Stimulated activated CD8-positive, alpha-beta memory T cell treated with anti-CD3 and anti-CD28 coated beads, Interleukin-12 subunit alpha, Interleukin-12 subunit beta, amount 100 ng/mL, for 24 hours (primary cell): ENCODE results near the gene LILRB1.
"Not testable (repeated sequence)": the region's sequence is repeated elsewhere in the genome, so short reads cannot be mapped to it uniquely, and the experiment has no call there.

ENCODE experiments used
- DNase-seq: peaks from one replicate; pipeline ENCODE4 v3.0.0-alpha.2; 2020; ENCODE audit errors: extremely low read depth

LILRB1 gene

GRCh38 chr19:54630262-54630661 lies at the start of gene LILRB1:
Gene LILRB1 (plus strand): TSS chr19:54630484. CDS start chr19:54631074, 590 bp downstream.
- not testable (repeated sequence) for DNase-seq

- no peak for DNase-seq
These were observed 43.9 kb upstream of the LILRB1 start for GRCh38 chr19:54586397-54586796.

GRCh38 chr19:54587026-54587425 lies 43.3 kb upstream of the LILRB1 start:
- DNase-seq = no peak

GRCh38 chr19:54593445-54593844 lies 36.8 kb upstream of the LILRB1 start, which contains the start of gene LILRA1:
Gene LILRA1 (plus strand): TSS chr19:54593632. CDS start chr19:54594245, 613 bp downstream.
- not testable (repeated sequence) for DNase-seq

- not testable (repeated sequence) for DNase-seq
These were observed 36.2 kb upstream of the LILRB1 start for GRCh38 chr19:54593931-54594626.

GRCh38 chr19:54594737-54595136 lies 35.5 kb upstream of the LILRB1 start:
- DNase-seq = no peak

- not testable (repeated sequence) for DNase-seq
These were observed 34.4 kb upstream of the LILRB1 start for GRCh38 chr19:54595680-54596436.

- no peak for DNase-seq
These were observed 30.1 kb upstream of the LILRB1 start for GRCh38 chr19:54600212-54600611.

- DNase-seq = no peak
These were observed 24.1 kb upstream of the LILRB1 start for GRCh38 chr19:54606230-54606629.

- no peak for DNase-seq
These were observed 23.1 kb upstream of the LILRB1 start for GRCh38 chr19:54606891-54607784.

- no peak for DNase-seq
These were observed 22.5 kb upstream of the LILRB1 start for GRCh38 chr19:54607785-54608150.

- DNase-seq = no peak
These were observed 22.1 kb upstream of the LILRB1 start for GRCh38 chr19:54608205-54608604.

- no peak for DNase-seq
These were observed 21.5 kb upstream of the LILRB1 start for GRCh38 chr19:54608792-54609191.

GRCh38 chr19:54609356-54609791 lies 20.9 kb upstream of the LILRB1 start:
- DNase-seq = no peak

- no peak for DNase-seq
These were observed 17.9 kb upstream of the LILRB1 start for GRCh38 chr19:54612428-54612827.

- DNase-seq = no peak
These were observed 15.6 kb upstream of the LILRB1 start for GRCh38 chr19:54614726-54615125.

GRCh38 chr19:54616057-54616456 lies 14.2 kb upstream of the LILRB1 start:
- DNase-seq = no peak

GRCh38 chr19:54616821-54617560 lies 13.3 kb upstream of the LILRB1 start:
- no peak for DNase-seq

- no peak for DNase-seq
These were observed 9.8 kb upstream of the LILRB1 start for GRCh38 chr19:54620464-54620863.

GRCh38 chr19:54622431-54622830 lies 7.9 kb upstream of the LILRB1 start:
- no peak for DNase-seq

- not testable (repeated sequence) for DNase-seq
These were observed 6.0 kb upstream of the LILRB1 start for GRCh38 chr19:54624234-54624633.
